ENCODE data around the gene NIPSNAP2. TPM values are rescaled to one million over a fixed set of nuclear protein-coding genes. Genes with fewer than 3 reads are reported as not detected.

The NIPSNAP2 gene
- total RNA-seq = 26.8 and 31.0 TPM in 2 replicates

GRCh38 chr7:55964261-55965099 is at the start of gene NIPSNAP2:
Gene NIPSNAP2, plus strand, starts transcription at chr7:55964585. Its CDS starts 25 bp downstream, at chr7:55964610.

GRCh38 chr7:55951637-55952351 is 12.6 kb upstream of the NIPSNAP2 start, which contains the start of gene MRPS17:
Gene MRPS17, plus strand, starts transcription at chr7:55951877. Its CDS starts 1,319 bp downstream, at chr7:55953196.

Other genes with a start within 250 kb of the NIPSNAP2 start
- not detected in 2 replicates for gene SEPTIN14, start 101.8 kb upstream of the NIPSNAP2 start, total RNA-seq
- gene ZNF713, start 77.1 kb upstream of the NIPSNAP2 start, total RNA-seq = 1.5 and 1.7 TPM in 2 replicates
- gene MRPS17, start 12.7 kb upstream of the NIPSNAP2 start, total RNA-seq = 11.8 and 14.4 TPM in 2 replicates
- gene PSPH, start 86.9 kb downstream of the NIPSNAP2 start, total RNA-seq = 56.1 and 74.6 TPM in 2 replicates
- gene CCT6A, start 87.2 kb downstream of the NIPSNAP2 start, total RNA-seq = 163 and 373 TPM in 2 replicates
- 118 and 274 TPM in 2 replicates for gene SUMF2, start 99.7 kb downstream of the NIPSNAP2 start, total RNA-seq
- 1.4 TPM in 1 of 2 replicates, not detected in the other for gene PHKG1, start 128.4 kb downstream of the NIPSNAP2 start, total RNA-seq
- gene CHCHD2, start 141.9 kb downstream of the NIPSNAP2 start, total RNA-seq = 305 and 307 TPM in 2 replicates
- not detected in 2 replicates for gene NUPR2, start 151.8 kb downstream of the NIPSNAP2 start, total RNA-seq